Measurements from ENCODE around the gene ST6GAL1.

ST6GAL1 gene

DNA sequence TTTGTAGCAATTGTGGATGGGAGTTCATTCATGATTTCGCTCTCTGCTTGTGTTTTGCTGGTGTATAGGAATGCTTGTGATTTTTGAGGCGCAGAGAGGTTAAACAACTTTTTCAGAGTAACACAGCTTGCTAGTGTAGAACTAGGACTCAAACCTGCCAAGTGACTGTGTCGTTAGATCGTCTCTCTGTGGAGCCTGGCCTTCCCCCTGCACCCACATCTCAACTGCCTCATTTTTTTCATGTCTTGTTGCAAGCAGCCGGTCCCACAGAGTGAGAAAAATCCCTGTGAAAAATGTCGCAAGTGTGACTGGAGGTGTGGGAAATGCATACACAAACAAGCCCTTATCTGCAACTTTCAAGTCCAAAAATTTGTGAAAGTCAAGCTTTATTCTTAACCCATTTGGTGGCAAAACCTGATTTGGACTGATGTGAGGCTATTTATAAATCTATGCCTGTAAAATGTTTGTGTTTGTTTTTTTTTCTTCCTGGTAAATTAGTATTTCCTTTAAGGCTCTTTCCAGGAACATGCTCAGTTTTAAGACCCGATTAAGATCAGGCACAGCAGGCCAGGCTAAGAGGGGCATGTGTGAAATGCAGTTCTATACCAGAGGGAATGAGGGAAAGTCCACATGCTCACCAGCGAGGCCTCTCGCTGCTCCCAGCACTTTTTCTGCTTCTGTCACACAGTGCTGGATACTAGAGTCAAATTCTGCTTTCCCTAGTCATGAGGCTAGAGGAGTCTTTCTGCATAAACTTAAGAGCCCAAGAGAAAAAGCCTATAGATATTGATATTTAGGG is 25.8 kb downstream of the ST6GAL1 start:
- no peak overlapping the region for H3K4me3 ChIP-seq (ENCODE audit: low read depth, low read length)
- TF ChIP-seq MYC (IDR thresholded peaks at IDR 0.05; ENCODE audit: low read depth, low read length) (no peak), POLR2A (IDR thresholded peaks at IDR 0.05; ENCODE audit: extremely low read depth, insufficient read length) (no peak)
- TF ChIP-seq, protein P1, sequence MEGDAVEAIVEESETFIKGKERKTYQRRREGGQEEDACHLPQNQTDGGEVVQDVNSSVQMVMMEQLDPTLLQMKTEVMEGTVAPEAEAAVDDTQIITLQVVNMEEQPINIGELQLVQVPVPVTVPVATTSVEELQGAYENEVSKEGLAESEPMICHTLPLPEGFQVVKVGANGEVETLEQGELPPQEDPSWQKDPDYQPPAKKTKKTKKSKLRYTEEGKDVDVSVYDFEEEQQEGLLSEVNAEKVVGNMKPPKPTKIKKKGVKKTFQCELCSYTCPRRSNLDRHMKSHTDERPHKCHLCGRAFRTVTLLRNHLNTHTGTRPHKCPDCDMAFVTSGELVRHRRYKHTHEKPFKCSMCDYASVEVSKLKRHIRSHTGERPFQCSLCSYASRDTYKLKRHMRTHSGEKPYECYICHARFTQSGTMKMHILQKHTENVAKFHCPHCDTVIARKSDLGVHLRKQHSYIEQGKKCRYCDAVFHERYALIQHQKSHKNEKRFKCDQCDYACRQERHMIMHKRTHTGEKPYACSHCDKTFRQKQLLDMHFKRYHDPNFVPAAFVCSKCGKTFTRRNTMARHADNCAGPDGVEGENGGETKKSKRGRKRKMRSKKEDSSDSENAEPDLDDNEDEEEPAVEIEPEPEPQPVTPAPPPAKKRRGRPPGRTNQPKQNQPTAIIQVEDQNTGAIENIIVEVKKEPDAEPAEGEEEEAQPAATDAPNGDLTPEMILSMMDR (IDR thresholded peaks at IDR 0.05; ENCODE audit: low read depth, low read length) = no peak
- TF ChIP-seq, protein P2, sequence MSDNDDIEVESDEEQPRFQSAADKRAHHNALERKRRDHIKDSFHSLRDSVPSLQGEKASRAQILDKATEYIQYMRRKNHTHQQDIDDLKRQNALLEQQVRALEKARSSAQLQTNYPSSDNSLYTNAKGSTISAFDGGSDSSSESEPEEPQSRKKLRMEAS (IDR thresholded peaks at IDR 0.05; ENCODE audit: low read depth, low read length) = no peak
- DNase-seq (ENCODE audit: low read depth) = no peak

DNA sequence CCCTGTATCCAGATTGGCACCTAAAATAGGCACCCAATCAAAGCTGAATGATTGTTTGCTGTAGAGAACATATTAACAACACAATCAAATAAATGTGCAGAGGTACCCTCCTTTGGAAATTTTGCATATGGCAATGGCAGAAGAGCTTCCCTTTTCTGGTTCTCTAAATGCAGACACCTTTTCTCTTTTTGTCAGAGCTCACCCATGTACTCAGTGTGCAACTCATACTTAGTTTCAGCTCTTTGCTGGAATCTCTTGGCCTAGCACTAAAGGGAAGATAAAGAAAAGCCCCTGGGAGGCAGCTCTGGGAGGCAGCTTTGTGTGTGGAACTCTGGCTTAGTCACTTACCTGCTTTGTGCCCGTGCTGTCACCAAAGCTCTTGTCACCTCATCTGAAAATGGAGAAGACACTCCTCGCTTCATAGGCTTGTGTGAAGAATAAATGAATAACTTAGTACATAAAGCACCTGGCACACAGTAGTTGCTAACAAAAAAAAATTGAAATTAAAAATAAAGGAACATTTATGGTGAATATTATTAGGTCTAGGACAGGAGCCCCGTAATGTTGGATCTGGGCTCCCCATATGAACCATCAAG is 28.8 kb downstream of the ST6GAL1 start:
- TF ChIP-seq, protein P1 (IDR thresholded peaks at IDR 0.05; ENCODE audit: low read depth, low read length) = no peak
- TF ChIP-seq MYC (IDR thresholded peaks at IDR 0.05; ENCODE audit: low read depth, low read length) = no peak
- TF ChIP-seq, protein P2 (IDR thresholded peaks at IDR 0.05; ENCODE audit: low read depth, low read length) = no peak
- no peak for TF ChIP-seq POLR2A (IDR thresholded peaks at IDR 0.05; ENCODE audit: extremely low read depth, insufficient read length)
- no peak overlapping the region for H3K4me3 ChIP-seq (ENCODE audit: low read depth, low read length)
- DNase-seq (ENCODE audit: low read depth) = no peak

DNA sequence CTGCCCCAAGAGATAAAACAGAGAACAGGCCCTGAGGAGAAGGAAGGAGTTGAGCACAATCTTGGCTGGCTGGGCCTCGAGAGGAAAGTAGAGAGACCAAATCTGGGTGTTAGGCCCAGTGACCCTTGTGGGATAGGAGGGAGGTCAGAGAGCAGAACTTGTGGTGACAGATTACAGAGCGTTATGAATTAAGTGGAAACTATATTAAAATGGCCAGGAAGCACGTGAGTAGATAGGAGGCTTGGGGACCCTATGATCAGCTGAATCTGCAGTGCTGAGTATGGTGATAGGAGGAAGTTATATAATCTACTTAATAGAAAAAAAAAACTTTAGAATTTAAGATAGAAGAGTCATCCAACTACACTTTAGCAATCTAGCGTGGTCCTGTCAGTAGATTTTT is 30.0 kb downstream of the ST6GAL1 start:
- no peak for TF ChIP-seq POLR2A (IDR thresholded peaks at IDR 0.05; ENCODE audit: extremely low read depth, insufficient read length)
- TF ChIP-seq MYC (IDR thresholded peaks at IDR 0.05; ENCODE audit: low read depth, low read length) = no peak
- TF ChIP-seq, protein P2 (IDR thresholded peaks at IDR 0.05; ENCODE audit: low read depth, low read length) = no peak
- DNase-seq (ENCODE audit: low read depth) = no peak

DNA sequence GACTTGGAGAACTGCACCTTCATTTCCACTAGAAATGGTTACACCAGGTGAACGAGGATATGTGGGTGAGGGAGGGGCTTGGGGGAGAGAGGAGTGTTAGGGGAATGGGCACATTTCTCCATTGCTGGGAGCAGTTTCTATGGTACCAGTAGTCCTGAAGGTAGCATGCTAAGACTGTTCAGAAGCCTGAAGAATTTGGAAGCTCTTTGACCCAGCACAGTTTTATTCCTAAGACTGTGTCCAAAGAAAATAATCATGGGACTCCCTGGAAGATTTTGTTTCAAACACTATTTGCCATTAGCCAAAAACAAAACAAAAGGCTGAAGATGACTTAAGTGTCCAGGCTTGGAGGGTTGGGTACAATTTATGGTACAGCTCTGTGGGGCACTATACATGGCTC is 32.1 kb downstream of the ST6GAL1 start:
- DNase-seq (ENCODE audit: low read depth) = no peak
- TF ChIP-seq, protein P1 (IDR thresholded peaks at IDR 0.05; ENCODE audit: low read depth, low read length) = no peak
- TF ChIP-seq POLR2A (IDR thresholded peaks at IDR 0.05; ENCODE audit: extremely low read depth, insufficient read length) = no peak
- TF ChIP-seq, protein P2 (IDR thresholded peaks at IDR 0.05; ENCODE audit: low read depth, low read length) = no peak
- no peak for TF ChIP-seq MYC (IDR thresholded peaks at IDR 0.05; ENCODE audit: low read depth, low read length)
- no peak overlapping the region for H3K4me3 ChIP-seq (ENCODE audit: low read depth, low read length)

More for the DNA sequence above, 30.0 kb downstream of the ST6GAL1 start:
- no peak overlapping the region for H3K4me3 ChIP-seq (ENCODE audit: low read depth, low read length)

DNA sequence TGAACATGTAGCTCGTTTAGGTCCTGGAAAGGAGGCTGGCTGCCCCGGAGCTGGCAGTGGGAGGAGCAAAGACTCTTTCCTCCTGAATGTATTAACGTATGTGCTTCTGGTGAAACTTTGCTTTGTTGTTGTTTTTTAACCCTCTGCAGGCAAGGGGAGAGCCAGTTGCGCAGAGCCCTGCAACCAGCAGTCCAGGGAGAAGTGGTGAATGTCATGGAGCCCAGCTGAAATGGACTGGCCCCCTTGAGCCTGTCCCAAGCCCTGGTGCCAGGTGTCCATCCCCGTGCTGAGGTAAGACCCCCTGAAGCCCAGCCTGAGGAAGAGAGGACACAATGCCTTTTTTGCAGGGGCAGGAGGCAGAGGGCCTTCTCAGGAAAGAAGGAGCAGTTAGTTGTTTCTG is 33.3 kb downstream of the ST6GAL1 start:
- DNase-seq (ENCODE audit: low read depth) = no peak
- TF ChIP-seq, protein P1 (IDR thresholded peaks at IDR 0.05; ENCODE audit: low read depth, low read length) = no peak
- TF ChIP-seq, protein P2 (IDR thresholded peaks at IDR 0.05; ENCODE audit: low read depth, low read length) = no peak
- no peak for TF ChIP-seq POLR2A (IDR thresholded peaks at IDR 0.05; ENCODE audit: extremely low read depth, insufficient read length)
- TF ChIP-seq MYC (IDR thresholded peaks at IDR 0.05; ENCODE audit: low read depth, low read length) = no peak
- H3K4me3 ChIP-seq (ENCODE audit: low read depth, low read length) = no peak overlapping the region

DNA sequence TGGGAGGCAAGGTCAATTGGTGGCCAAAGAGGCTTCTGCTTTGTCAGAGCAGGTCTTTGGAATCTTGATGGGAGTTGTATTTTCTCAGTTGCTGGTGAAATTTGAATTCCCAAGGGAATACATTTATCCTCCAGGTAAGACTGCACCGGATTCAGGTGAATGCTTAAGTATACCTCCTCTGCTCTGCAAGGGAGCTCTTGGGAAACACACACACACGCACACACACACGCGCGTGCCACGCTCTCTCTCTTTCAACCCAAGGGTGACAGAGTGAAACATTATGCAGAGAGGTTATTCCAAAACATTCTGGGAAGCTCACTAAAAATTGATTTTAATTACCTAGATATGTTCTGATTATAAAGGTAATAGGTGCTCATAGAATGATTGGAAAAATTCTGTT is 33.7 kb downstream of the ST6GAL1 start:
- H3K4me3 ChIP-seq (ENCODE audit: low read depth, low read length) = no peak overlapping the region
- no peak for DNase-seq (ENCODE audit: low read depth)
- TF ChIP-seq, protein P1 (IDR thresholded peaks at IDR 0.05; ENCODE audit: low read depth, low read length) = no peak
- no peak for TF ChIP-seq POLR2A (IDR thresholded peaks at IDR 0.05; ENCODE audit: extremely low read depth, insufficient read length)
- no peak for TF ChIP-seq MYC (IDR thresholded peaks at IDR 0.05; ENCODE audit: low read depth, low read length)

Data from NB4 (cell line).